ENCODE results near the gene ROPN1L. TPM values are rescaled to one million over a fixed set of nuclear protein-coding genes. Genes with fewer than 3 reads are reported as not detected.

The ROPN1L gene
- total and polyA plus RNA-seq, 2 donors (not counting 1 experiment from before 2014, with no cell fraction given): 0.91 TPM; not detected in 1

- 94% methylated on average over 9 of the region's 14 CpGs for WGBS (ENCODE audit: insufficient coverage)
- H3K27me3 ChIP-seq (replicated peaks in 1 of 4; ENCODE audit: control extremely low read depth in 1 of 4, control insufficient read depth in 3 of 4, insufficient read depth in 4 of 4, low read length in 3 of 4): no peaks in the 10 kb centered on the region
- CTCF ChIA-PET: interaction anchor here (1.1 to 11.2 kb wide), 7 partner anchors 12 to 247 kb away, joined by 3 to 326 read pairs (median 4); no protein-coding TSS in a partner anchor
- intact Hi-C loops (cut with micrococcal nuclease): no loop called here
- no peaks in the 10 kb centered on the region for H3K36me3 ChIP-seq (replicated peaks in 1 of 2; ENCODE audit: control extremely low read depth in 1 of 2, control insufficient read depth in 1 of 2, extremely low read depth in 1 of 2, insufficient read depth in 2 of 2, low read length in 1 of 2)
- H3K9me3 Mint-ChIP-seq (ENCODE audit: insufficient read depth): no peaks in the 10 kb centered on the region
- H3K4me1 Mint-ChIP-seq: no peaks in the 10 kb centered on the region
- no peak overlapping the region for H3K4me3 Mint-ChIP-seq
- no peak overlapping the region for H3K27ac ChIP-seq (ENCODE audit: low read length in 2 of 2)
- POLR2A ChIA-PET: no interaction called here
- TF ChIP-seq EZH2 (IDR thresholded peaks at IDR 0.05; ENCODE audit: borderline replicate concordance, insufficient read depth, low read depth, low read length, poor library complexity, severe bottlenecking) (no peak), CTCF (IDR thresholded peaks at IDR 0.05) (no peak)
- no peaks in the 10 kb centered on the region for H3K27me3 Mint-ChIP-seq
- no peaks in the 10 kb centered on the region for H3K9me3 ChIP-seq (ENCODE audit: control extremely low read depth in 1 of 3, control insufficient read depth in 2 of 3, insufficient read depth in 1 of 3, low read length in 2 of 3)
- H3K27ac Mint-ChIP-seq: no peak overlapping the region
- no peaks in the 10 kb centered on the region for H3K4me1 ChIP-seq (ENCODE audit: control insufficient read depth in 2 of 2, insufficient read depth in 2 of 2, low read length in 2 of 2)
- no peak overlapping the region for H2AFZ ChIP-seq (ENCODE audit: insufficient read depth, low read depth, low read length, poor library complexity, severe bottlenecking)
- H3K4me3 ChIP-seq (ENCODE audit: control extremely low read depth in 1 of 5, extremely low read depth in 1 of 5, insufficient read depth in 1 of 5, low read depth in 2 of 5, low read length in 4 of 5): no peak overlapping the region
- H3K9ac ChIP-seq (ENCODE audit: low read length): no peak overlapping the region
- no peak overlapping the region for H3K4me2 ChIP-seq (replicated peaks; ENCODE audit: low read depth, low read length, poor library complexity, severe bottlenecking)
- ATAC-seq (ENCODE audit: low read depth) (no peak), DNase-seq (no peak)
- H4K20me1 ChIP-seq (ENCODE audit: control insufficient read depth, insufficient read depth, low read length, poor library complexity, severe bottlenecking): no peaks in the 10 kb centered on the region
- H3K79me2 ChIP-seq (ENCODE audit: control insufficient read depth, insufficient read depth, low read length): no peaks in the 10 kb centered on the region
Measured at GRCh38 chr5:10455277-10455670, 13.6 kb downstream of the ROPN1L start.

- Histone ChIP-seq H2AFZ (ENCODE audit: insufficient read depth, low read depth, low read length, poor library complexity, severe bottlenecking) (no peak overlapping the region), H3K36me3 (replicated peaks in 1 of 2; ENCODE audit: control extremely low read depth in 1 of 2, control insufficient read depth in 1 of 2, extremely low read depth in 1 of 2, insufficient read depth in 2 of 2, low read length in 1 of 2) (no peaks in the 10 kb centered on the region), H3K27ac (ENCODE audit: low read length in 2 of 2) (no peak overlapping the region), H3K79me2 (ENCODE audit: control insufficient read depth, insufficient read depth, low read length) (no peaks in the 10 kb centered on the region), H3K9ac (ENCODE audit: low read length) (no peak overlapping the region), H3K27me3 (replicated peaks in 1 of 4; ENCODE audit: control extremely low read depth in 1 of 4, control insufficient read depth in 3 of 4, insufficient read depth in 4 of 4, low read length in 3 of 4) (no peaks in the 10 kb centered on the region), H3K4me2 (replicated peaks; ENCODE audit: low read depth, low read length, poor library complexity, severe bottlenecking) (no peak overlapping the region), H3K9me3 (ENCODE audit: control extremely low read depth in 1 of 3, control insufficient read depth in 2 of 3, insufficient read depth in 1 of 3, low read length in 2 of 3) (no peaks in the 10 kb centered on the region), H3K4me1 (ENCODE audit: control insufficient read depth in 2 of 2, insufficient read depth in 2 of 2, low read length in 2 of 2) (no peaks in the 10 kb centered on the region), H4K20me1 (ENCODE audit: control insufficient read depth, insufficient read depth, low read length, poor library complexity, severe bottlenecking) (no peaks in the 10 kb centered on the region), H3K4me3 (ENCODE audit: control extremely low read depth in 1 of 5, extremely low read depth in 1 of 5, insufficient read depth in 1 of 5, low read depth in 2 of 5, low read length in 4 of 5) (no peak overlapping the region)
- intact Hi-C loops (cut with micrococcal nuclease): no loop called here
- no peaks in the 10 kb centered on the region for H3K9me3 Mint-ChIP-seq (ENCODE audit: insufficient read depth)
- no peaks in the 10 kb centered on the region for H3K27me3 Mint-ChIP-seq
- POLR2A ChIA-PET: no interaction called here
- CTCF ChIA-PET: interaction anchor here (1.3 to 11.2 kb wide), 3 partner anchors 19 to 174 kb away, joined by 3 to 326 read pairs (median 4); no protein-coding TSS in a partner anchor
- 81% methylated on average over 23 of the region's 26 CpGs for WGBS (ENCODE audit: insufficient coverage)
- no peak overlapping the region for H3K4me3 Mint-ChIP-seq
- no peak for TF ChIP-seq EZH2 (IDR thresholded peaks at IDR 0.05; ENCODE audit: borderline replicate concordance, insufficient read depth, low read depth, low read length, poor library complexity, severe bottlenecking)
- no peak for TF ChIP-seq CTCF (IDR thresholded peaks at IDR 0.05)
- no peak overlapping the region for H3K27ac Mint-ChIP-seq
- no peaks in the 10 kb centered on the region for H3K4me1 Mint-ChIP-seq
- ATAC-seq (ENCODE audit: low read depth): no peak
- DNase-seq: no peak
Measured at GRCh38 chr5:10456583-10457420, 15.1 kb downstream of the ROPN1L start.
